Prostate gland (tissue), 2 donors: ENCODE measurements around the gene L3MBTL4. TPM values are rescaled to one million over a fixed set of nuclear protein-coding genes. Genes with fewer than 3 reads are reported as not detected.

Experiments used
- DNase-seq: peaks from one replicate; pipeline ENCODE4 v3.0.0-alpha.2; 2019; ENCODE audit warnings: low spot score
- H3K27ac ChIP-seq, 2 donors: fragments of 200-600 bp; sonication (generic); 2 replicates each; pipeline ENCODE4 v1.5.1; 2017 to 2019
- H3K27me3 ChIP-seq: fragments of 200-600 bp; sonication (generic); replicated peaks from 2 replicates; pipeline ENCODE4 v1.5.1; 2019; ENCODE audit not compliant: insufficient read depth
- H3K36me3 ChIP-seq, 2 donors: fragments of 200-600 bp; sonication (generic); 1 replicate in 1 of 2; 2 replicates in 1 of 2; pipeline versions ENCODE4 v1.5.1 to v1.8.1; 2017 to 2019
- H3K4me1 ChIP-seq: fragments of 200-600 bp; sonication (generic); replicated peaks from 2 replicates; pipeline ENCODE4 v1.5.1; 2019
- H3K4me3 ChIP-seq, 2 donors: fragments of 200-600 bp; sonication (generic); 2 replicates each; pipeline ENCODE4 v1.5.1; 2017 to 2019
- H3K9me3 ChIP-seq: fragments of 200-600 bp; sonication (generic); 2 replicates; pipeline ENCODE4 v1.5.1; 2017
- CTCF ChIP-seq, 4 experiments: fragments of 200-600 bp in 2 of 4; fragments of 450-650 bp in 2 of 4; sonication (generic) in 2 of 4; IDR thresholded peaks; 1 replicate in 3 of 4; 2 replicates in 1 of 4; pipeline ENCODE4 v1.5.1; 2016 to 2019; ENCODE audit warnings: antibody characterized with exemption in 4 of 4, mild to moderate bottlenecking in 2 of 4, moderate library complexity in 2 of 4
- POLR2A ChIP-seq: fragments of 450-650 bp; IDR thresholded peaks from one replicate; pipeline ENCODE4 v1.6.1; 2016; ENCODE audit warnings: antibody characterized with exemption, mild to moderate bottlenecking
- POLR2AphosphoS5 ChIP-seq: sonication (generic); formaldehyde crosslinking; IDR thresholded peaks from one replicate; pipeline ENCODE4 v1.6.1; 2017; ENCODE audit warnings: antibody characterized with exemption
- WGBS: methylation state at CpG from one replicate; pipeline ENCODE4 v1.1.5; 2018; 5-methylcytosine and 5-hydroxymethylcytosine counted together
- intact Hi-C: fragments of 100-400 bp; cut with DNase I; formaldehyde crosslinking; loops from one replicate; pipeline ENCODE4 v1.14.2; 2022
- total RNA-seq, 2 donors: library from RNA; depleted of rRNA; stranded (reverse); fragments of >200 nt; gene quantifications; one replicate each; pipeline ENCODE4 v1.1.0, GENCODE V29; 2016

Gene L3MBTL4
- total RNA-seq, 2 donors from 2014 or later = 3.5 to 20.5 TPM

- TF ChIP-seq POLR2A (no peak), POLR2AphosphoS5 (no peak), CTCF (IDR thresholded peaks at IDR 0.05) (no peak)
- H3K9me3 ChIP-seq = no peaks in the 10 kb centered on the region
- DNase-seq = no peak
- H3K4me1 ChIP-seq = no peaks in the 10 kb centered on the region
- no peak overlapping the region for H3K27ac ChIP-seq
- 91% methylated on average over 7 of the region's 7 CpGs for WGBS
- H3K27me3 ChIP-seq = no peaks in the 10 kb centered on the region
- H3K4me3 ChIP-seq = no peak overlapping the region
- intact Hi-C loops = no loop called here
- no peaks in the 10 kb centered on the region for H3K36me3 ChIP-seq
Observed at GRCh38 chr18:5939801-5940667, 474.7 kb downstream of the L3MBTL4 start.

- intact Hi-C loops = no loop called here
- no peak for TF ChIP-seq POLR2AphosphoS5
- no peak for TF ChIP-seq CTCF (IDR thresholded peaks at IDR 0.05)
- no peak for TF ChIP-seq POLR2A
- Histone ChIP-seq H3K27ac (no peak overlapping the region), H3K27me3 (no peaks in the 10 kb centered on the region), H3K4me1 (no peaks in the 10 kb centered on the region), H3K4me3 (no peak overlapping the region), H3K9me3 (no peaks in the 10 kb centered on the region), H3K36me3 (no peaks in the 10 kb centered on the region)
- WGBS = 84% methylated on average over 3 of the region's 3 CpGs
- DNase-seq = no peak
Observed at GRCh38 chr18:5937795-5938194, 476.9 kb downstream of the L3MBTL4 start.

DNA sequence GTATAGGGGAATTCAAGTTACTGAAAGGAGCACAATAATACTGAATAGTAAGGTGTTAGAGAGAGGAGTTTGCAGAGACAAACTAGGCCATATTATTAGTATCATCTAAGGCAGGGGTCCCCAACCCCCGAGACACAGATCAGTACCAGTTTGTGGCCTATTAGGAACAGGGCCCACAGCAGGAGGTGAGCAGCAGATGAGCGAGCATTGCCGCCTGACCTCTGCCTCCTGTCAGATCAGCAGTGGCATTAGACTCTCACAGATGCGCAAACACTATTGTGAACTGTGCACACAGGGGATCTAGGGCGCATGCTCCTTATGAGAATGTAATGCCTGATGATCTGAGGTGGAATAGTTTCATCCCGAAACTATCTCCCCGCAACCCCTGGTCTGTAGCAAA lies 477.6 kb downstream of the L3MBTL4 start:
- H3K4me1 ChIP-seq = no peaks in the 10 kb centered on the region
- no peak for DNase-seq
- H3K27ac ChIP-seq = no peak overlapping the region
- WGBS = 94% methylated on average over 7 of the region's 7 CpGs
- H3K36me3 ChIP-seq = no peaks in the 10 kb centered on the region
- H3K9me3 ChIP-seq = no peaks in the 10 kb centered on the region
- no peaks in the 10 kb centered on the region for H3K27me3 ChIP-seq
- intact Hi-C loops = no loop called here
- TF ChIP-seq POLR2A (no peak), CTCF (IDR thresholded peaks at IDR 0.05) (no peak), POLR2AphosphoS5 (no peak)
- H3K4me3 ChIP-seq = no peak overlapping the region

DNA sequence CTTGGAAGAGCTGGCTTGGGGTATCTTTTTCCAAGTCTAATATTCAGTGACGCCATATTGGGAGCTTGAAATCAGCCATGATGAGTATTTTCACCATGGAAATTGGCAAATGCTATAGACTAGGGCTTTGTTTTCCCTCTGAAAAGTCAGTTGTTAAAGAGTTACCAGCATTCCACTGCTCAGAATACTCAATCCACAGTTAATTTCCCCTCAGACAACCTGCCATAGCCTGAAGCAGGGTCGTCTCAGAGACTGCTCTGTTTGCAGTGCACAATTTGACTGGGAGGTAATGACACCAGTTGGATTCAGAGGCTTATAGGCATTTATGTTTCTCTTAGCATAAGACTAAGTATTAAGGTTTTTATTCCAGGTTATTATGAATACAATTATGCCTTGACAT lies 483.9 kb downstream of the L3MBTL4 start:
- H3K27ac ChIP-seq = no peak overlapping the region
- H3K4me1 ChIP-seq = no peaks in the 10 kb centered on the region
- H3K4me3 ChIP-seq = no peak overlapping the region
- H3K9me3 ChIP-seq = no peaks in the 10 kb centered on the region
- intact Hi-C loops = no loop called here
- no peaks in the 10 kb centered on the region for H3K36me3 ChIP-seq
- H3K27me3 ChIP-seq = no peaks in the 10 kb centered on the region
- 62% methylated on average over 2 of the region's 2 CpGs for WGBS
- DNase-seq = no peak
- TF ChIP-seq CTCF (IDR thresholded peaks at IDR 0.05) (no peak), POLR2A (no peak), POLR2AphosphoS5 (no peak)
